GM21526 (cell line): Measurements from ENCODE around the gene FXR2.
"Not testable (repeated sequence)": the region's sequence is repeated elsewhere in the genome, so short reads cannot be mapped to it uniquely, and the experiment has no call there.

ENCODE experiments used
- ATAC-seq: cut with Tn5 transposase; IDR thresholded peaks from one replicate; pipeline ENCODE4 v1.9.1; 2021; ENCODE audit warnings: moderate library complexity; ENCODE audit not compliant: unreplicated experiment, low FRiP score

The FXR2 gene

DNA sequence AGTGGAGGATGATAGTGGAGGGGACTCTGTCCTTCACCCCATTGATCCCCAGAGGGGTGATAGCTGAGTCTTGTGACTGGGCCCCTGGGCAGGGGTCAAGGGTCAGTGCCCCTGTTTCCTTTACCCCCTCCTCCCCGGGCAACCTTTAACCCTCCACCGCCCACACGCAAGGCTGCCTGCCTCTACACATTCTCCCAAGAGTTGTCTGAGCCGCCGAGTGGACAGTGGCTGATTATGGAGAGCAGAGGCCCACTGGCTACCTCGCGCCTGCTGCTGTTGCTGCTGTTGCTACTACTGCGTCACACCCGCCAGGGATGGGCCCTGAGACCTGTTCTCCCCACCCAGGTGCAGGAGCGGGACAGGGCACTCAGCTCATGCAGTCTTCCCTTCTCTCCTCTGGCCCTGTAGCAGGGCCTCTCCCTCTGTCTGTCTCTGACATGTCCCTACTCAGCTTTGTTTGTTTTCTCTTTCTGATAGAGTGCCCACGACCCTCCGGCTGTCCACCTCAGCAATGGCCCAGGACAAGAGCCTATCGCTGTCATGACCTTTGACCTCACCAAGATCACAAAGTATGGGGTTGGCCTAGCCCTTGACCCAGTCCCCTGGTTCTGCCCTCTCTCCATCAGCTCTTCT, 15.4 kb upstream of the FXR2 start, which contains the start of gene SHBG:
SHBG (plus strand) TSS at position 197 of the 633 bp plus-strand sequence; CDS start at position 235, 38 bp downstream.
- no peak for ATAC-seq

DNA sequence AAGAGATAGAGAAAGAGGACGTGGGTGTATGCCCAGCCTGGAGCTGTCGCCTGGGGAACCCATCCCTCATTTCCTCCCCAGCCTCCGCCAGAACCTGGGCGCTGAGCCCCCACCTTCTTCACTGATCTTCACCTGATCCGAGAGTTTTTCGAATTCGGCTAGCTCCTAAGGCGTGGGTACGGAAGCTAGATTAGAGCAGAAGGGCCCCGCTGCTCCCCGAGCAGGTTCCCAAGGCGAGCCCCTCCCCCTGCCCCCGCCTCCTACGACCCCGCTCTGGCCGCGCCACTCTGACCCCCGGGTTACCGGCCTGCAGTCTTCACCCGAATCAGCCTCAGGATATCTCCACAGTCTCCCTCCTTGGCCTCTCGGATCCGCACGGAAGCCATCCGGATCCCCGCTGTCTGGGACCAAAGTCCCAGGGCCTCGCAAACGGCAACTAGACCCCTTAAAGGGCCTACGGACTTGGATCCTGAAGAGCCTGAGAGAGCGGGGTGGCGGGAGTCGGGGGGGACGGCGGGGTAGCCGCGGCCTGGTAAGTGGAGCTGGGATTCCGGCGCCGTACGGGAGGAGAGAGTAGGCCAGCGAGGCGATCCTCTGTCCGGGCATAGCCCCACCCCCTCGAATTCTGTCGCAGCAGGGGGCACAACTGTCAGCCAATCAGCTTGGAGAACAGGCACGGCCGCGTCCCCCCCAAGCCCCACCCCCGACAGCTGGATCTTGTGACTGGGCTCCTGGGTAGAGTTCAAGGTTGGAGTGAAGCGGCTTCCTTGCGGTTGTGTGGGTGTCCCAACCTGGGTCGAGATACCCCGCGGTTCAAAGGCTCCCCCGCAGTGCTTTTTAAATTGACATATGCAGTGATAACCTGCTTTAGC, 12.8 kb upstream of the FXR2 start, which contains the start of gene SAT2:
SAT2 (minus strand) TSS at position 572 of the 872 bp plus-strand sequence; CDS start at position 386, 186 bp downstream.
- peak; percentile 68 for ATAC-seq

DNA sequence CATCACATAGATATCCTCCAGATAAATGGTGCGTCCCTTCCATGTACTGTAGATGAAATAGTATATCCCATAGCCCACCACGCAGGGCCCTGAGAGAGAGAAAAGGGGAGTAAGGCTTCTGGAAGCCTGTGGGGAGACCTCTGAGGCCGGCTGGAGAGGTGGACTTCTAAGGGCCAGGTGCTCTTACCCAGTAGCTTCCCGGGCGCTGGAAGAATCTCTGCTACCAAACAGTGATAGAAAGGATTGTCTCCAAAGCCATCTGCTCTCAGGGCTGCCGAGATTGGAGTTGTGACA, 12.2 kb upstream of the FXR2 start:
- no peak for ATAC-seq

DNA sequence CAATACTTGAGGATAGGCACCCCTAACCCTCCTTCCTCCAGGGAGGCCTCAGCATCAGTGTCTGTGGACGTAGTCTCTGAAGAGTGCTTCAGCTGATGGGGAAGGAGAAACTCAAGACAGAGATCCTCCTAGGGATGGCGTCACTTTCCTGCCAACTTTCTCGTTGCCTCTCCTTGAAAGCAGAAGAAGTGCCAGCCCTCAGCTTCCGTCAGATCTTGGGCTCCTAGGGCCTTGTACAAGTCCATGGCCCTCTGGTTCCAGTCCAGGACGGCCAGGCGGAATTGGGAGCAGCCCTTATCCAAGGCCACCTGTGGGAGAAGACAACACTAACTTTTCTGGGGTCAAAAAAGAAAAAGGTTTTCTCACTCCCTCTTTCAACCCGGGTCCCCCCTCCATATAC, 11.6 kb upstream of the FXR2 start:
- ATAC-seq, result no peak

DNA sequence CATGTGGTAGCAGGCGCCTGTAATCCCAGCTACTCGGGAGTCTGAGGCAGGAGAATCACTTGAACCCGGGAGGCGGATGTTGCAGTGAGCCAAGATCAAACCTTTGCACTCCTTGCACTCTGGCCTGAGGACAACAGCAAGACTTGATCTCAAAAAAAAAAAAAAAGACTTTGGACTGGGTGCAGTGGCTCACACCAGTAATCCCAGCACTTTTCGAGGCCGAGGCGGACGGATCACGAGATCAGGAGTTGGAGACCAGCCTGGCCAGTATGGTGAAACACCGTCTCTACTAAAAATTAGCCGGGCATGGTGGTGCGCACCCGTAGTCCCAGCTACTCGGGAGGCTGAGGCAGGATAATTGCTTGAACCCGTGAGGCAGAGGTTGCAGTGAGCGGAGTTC, 11.1 kb upstream of the FXR2 start:
- not testable (repeated sequence) for ATAC-seq

DNA sequence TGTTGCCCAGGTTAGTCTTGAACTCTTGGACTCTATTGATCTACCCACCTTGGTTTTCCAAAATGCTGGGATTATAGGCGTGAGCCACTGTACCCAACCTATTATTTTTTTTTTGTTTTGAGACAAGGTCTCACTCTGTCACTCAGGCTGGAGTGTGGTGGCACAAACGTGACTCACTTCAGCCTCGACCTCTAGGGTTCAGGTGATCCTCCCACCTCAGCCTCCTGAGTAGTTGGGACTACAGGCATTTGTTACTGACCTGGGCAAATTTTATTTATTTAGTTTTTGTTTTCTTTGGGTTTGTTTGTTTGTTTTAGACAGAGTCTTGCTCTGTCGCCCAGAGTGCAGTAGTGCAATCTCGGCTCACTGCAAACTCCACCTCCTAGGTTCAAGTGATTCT, 9.0 kb upstream of the FXR2 start:
- no peak for ATAC-seq

DNA sequence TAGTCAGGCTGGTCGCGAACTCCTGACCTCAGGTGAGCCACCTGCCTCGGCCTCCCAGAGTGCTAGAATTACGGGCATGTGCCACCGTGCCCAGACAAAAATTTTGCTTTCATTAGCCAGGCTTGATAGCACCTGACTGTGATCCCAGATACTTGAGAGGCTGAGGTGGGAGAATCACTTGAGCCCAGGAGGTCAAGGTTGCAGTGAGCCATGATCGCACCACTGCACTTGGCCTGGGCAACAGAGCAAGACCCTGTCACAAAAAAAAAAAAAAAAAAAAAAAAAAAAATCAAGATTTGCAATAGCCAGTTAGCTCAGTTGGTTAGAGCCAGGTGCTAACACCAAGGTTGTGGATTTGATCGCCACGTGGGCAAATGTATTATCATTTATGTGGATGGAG, 6.1 kb upstream of the FXR2 start:
- ATAC-seq, result no peak

DNA sequence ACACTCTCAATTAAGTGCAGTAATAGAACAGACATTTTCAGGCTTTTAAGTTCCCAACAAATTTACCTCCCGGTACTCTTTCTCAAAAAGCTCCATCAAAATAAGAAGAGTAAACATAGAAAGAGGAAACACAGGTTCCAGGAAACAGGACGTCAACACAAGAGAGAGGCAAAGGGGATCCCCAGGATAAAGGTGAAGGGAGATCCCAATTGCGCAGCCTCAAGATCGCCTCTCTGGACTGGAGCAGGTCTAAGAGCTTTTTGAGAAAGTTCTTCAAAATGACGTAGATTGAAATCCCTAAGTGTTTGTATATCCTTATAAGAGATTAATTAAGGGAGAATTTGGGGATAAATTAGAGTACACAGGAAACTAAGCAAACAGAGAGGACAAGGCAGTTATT, 3.9 kb upstream of the FXR2 start:
- no peak for ATAC-seq

DNA sequence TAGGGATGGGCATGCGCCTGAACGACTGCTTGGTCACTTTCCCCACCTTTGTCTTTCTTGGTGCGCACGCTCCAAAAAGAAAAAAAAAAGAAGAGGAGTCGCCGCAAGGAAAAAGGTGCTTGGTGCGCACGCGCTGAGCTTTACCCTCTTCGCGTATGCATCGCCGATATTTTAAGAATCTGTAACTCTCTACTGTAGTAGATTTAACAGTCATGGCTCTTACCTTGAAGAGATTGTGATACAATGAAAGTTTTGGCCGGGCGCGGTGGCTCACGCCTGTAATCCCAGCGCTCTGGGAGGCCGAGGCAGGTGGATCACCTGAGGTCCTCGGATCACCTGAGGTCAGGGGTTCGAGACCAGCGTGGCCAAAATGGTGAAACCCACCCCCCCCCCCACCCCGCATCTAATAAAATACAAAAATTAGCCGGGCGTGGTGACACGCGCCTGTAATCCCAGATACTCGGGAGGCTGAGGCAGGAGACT, 609 bp upstream of the FXR2 start:
- no peak for ATAC-seq

DNA sequence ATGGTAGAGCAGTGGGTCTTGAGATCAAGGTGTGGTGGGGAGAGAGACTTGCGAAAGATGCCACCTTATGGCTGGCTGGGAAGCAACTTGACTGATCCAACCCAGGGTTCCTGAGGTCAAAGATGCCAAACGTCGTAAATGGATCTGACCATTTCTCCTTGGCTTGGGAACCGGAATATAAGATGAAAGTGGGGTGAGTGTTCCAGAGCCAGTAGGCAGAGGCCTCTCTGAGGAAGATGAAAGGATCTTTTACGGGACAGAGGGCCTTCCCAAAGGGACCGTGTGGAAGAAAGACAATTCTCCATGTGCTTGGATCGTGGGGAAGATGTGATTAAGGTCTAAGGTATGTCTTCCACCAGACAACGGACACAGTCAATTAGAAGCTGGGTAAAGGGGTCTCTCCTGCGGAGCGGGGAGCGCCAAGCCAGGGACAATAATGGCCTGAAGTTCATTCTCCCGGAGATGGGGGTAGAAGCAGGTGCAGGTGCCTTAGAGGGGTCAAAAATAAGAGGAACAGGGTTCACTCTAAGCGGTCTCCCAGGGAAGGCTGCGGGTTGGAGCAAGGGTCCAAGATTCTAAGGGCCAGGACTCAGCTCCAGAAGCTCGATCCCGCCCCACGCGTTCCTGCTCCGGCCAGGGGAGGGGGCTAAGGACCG, 800 bp downstream of the FXR2 start:
- no peak for ATAC-seq

DNA sequence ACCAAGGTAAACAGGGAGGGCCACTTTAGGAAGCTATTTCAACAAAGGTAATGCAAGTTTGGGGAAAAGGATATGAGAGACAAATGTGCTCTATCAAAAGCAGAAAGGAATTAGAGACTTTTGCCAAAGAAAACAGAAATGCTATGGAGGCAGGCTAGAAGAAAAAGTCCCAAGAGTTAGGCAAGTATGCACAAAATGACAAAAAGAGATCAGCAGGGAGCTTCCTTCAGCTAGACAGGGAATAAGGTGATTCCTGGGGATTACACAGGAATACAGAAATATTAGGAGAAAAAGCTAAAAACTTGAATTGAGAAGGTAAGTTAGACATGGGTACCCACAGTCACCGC, 2.4 kb downstream of the FXR2 start:
- no peak for ATAC-seq

DNA sequence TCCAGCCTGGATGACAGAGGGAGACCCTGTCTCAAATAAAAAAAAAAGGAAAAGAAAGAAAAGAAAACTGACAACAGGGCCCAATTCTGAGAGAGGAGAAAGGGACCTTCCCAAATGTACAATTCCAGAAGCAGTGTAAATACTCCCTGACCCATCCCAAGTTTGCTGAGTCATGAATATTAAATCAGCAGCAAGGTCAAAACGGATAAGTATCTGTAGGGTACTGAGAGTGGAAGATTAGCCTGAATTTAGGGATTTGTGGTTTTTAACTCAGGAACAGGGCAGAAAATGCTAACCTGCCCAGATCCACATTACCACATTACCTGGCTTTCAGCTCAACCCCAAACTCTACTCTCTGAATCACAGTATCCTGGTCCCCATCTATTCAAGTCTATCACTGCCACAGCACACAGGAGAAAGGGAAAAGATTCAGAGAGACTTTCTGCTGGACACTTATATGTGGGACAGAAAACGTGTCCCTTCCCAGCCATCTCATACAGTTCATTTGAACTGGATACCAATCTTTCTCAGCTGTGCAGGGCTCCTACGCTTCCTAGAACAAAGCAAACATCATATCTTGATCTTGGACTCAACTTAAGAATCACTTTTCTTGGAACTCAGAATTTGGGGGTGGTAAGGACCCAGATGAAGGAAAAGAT, 2.9 kb downstream of the FXR2 start:
- no peak for ATAC-seq

DNA sequence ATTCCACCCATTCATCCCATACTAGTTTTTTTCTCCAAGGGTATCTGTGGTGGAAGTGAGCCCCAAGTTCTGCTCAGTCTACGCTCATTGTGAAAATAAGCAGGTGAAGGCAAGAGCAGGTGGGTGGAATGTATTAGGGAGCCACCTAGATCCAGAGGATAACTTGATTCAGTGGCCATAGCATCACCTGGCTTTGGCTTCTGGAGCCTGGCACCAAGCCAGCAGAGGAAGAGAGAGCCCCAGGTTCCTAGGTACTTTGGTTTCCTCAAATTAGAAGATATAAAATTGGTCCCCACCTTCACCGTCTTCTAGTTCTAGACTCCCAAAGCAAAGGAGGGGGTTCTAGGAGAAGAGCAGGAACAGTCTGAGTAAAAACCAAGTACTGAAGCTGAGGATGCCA, 4.1 kb downstream of the FXR2 start:
- ATAC-seq, result no peak

DNA sequence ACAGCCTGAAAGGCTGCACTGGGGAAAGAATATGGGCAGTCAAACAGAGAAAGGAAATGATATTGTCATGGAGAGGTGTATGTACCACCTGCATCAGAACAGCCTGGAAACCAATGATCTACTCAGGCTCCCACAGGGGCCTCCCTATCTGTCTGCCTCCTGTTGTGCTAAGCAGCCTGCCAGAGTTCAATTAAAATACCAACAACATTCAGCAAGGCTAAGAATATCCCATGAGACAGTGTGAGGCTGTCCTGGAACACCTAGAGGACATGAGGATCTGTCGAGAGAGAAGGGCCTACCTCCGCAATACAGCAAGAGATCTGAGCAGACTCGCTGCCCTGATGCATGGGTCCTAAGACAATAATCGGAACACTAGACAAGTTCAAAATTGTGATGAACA, 8.4 kb downstream of the FXR2 start:
- no peak for ATAC-seq

DNA sequence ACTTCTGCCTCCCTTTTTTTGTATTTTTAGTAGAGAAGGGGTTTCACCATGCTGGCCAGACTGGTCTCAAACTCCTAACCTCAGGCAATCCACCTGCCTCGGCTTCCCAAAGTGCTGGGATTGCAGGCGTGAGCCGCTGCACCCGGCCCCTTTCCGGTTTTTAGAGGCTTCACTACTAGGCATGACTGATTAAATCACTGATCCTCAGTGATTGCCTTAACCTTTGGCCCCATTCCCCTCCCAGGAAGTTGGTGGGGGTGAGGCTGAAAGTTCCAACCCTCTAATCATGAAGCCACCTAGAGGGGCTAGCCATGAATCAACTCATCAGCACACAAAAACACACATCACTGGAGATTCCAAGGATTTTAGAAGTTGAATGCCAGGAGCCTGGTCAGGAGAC, 17.1 kb downstream of the FXR2 start:
- ATAC-seq, result not testable (repeated sequence)

DNA sequence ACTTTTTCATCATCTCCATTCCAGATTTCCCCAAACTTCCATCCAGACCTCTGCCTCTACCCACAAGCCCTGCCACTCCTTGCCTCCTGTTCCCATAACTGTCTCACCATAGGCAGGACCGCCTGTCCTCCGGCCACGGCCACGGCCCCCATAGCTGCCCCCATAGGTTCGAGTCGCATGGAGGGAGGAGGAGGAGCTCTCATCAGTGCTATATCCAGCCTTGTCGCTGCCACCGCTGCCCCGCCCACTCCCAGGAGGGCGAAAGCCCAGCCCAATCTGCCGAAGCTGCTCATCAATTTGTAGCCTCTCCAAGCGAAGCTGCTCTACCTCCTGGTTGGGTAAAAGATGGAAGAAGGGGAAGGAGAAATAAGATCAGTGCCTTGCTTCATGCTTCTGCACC, 21.4 kb downstream of the FXR2 start:
- ATAC-seq, result no peak

DNA sequence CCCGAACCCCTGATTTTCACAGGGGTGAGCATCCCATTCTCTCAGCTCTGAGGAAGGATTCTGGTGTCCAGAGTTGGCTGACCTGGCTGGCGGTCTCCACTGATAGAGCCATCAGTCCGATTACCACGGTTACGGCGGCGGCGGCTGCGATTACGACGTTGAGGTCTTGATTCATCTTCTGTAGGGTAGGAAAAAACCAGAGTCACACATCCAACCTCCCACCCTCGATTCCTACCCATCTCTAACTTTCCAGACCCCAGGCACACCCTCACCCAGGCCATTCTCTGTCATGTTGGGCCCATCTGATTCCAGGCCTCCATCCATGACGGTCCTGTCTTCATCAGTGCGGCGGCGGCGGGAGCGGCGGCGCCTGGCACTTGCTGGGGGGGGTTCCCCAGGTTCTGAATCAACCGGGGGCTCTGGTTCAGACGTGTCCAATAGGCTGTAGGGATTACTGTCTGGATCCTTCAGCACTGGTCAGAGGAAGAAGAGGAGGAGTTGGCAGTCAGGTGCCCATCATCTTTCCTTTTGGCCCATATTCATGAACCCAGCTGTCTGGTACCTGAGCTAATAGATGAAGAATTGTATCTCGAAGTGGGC, 22.2 kb downstream of the FXR2 start:
- no peak for ATAC-seq

DNA sequence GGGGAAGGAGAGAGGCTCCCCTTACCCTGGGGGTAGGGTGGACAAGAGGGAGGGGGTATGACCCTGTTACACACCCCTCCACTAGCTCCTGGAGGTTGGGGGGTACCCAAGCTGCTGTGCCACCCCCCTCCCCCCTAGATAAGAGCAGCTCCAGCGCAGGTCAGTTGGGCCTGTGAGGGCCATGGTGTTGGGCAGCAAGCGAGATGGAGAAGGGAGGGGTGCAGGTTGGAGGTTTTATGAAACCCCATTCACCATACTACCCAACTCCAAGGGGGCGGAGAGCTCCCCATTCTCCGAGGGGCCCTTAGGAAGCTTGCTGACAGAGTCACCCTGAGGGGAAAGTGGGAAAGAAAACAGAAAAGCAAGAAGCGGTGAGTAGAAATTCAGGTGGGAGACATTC, 23.1 kb downstream of the FXR2 start:
- ATAC-seq, result no peak

DNA sequence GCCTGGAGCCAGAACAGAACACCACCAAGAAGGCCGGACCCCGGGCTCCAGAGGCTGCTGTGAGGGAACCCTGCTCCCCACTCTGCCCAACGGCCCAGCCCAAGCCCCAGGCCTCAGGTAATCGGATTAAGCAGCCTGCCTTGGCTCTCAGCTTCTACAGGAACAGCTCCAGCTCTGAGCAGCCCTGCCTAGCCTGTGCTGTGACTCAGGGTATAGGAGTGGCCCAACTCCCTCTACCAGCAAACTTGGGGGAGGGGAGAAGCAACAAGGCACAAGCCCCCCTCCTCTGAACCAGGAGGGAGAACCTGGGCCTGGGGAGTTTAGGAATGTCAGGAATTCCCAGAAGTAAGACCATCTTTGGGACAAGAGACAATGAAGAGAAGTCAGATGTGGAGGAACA, 24.0 kb downstream of the FXR2 start:
- no peak for ATAC-seq

DNA sequence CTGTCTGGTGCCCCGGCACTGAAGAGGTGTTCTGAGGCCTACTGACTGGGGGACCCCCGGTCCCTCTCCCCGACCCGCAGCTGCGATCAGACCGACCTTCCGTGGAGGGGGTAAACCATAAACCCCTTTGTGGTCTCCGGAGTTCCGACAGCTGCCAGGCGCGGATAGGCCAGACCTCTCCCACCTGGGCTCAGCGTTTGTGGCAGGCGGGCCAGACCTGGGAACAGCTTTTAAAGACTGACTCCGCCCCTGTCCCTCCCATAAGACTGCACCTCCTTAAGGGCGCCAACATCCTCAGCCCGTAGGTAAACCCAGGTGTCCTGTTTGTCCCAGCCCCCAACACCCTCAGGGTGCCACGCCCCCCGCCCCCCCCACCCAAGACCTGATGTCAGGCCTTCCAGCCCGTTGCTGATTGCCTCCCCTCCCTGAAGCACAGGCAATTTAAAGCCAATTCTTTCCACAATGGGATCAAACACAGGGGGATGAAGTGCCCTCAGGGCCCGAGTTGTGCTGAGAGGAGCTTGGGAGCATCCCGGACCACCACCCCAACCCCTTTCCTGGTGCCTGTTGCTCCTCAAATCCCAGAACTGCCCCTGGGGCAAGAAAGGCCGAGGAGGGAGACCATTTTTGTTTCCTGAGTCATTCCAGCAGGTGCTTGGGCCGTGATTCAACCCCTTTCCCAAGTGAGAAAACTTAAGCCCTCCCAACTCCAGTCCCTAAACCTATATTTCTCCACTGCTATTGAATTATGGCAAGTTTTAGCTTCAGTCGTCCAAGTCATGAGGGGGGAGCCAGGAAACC, 24.6 kb downstream of the FXR2 start, which contains the start of gene SOX15:
SOX15 (minus strand) TSS at position 204 of the 801 bp plus-strand sequence. CDS start 418 bp downstream, outside the sequence.
- ATAC-seq, result no peak
